Kidney (tissue), 22 donors: ENCODE measurements around the gene ALX3. TPM values are rescaled to one million over a fixed set of nuclear protein-coding genes. Genes with fewer than 3 reads are reported as not detected.

Experiments
- DNase-seq, 5 donors: peaks; one replicate each; pipeline ENCODE4 v3.0.0-alpha.2; 2013 to 2020
- FAIRE-seq: peaks from 2 replicates; lab custom pipeline; 2012; peaks lifted over from hg19 to GRCh38; lab: Jason Lieb, UNC
- H3K27ac ChIP-seq, 2 donors: one replicate each; pipeline ENCODE4 v1.7.0; 2013; ENCODE audit warnings: low read depth in 2 of 2, low read length in 2 of 2, inconsistent platforms in 1 of 2
- H3K27me3 ChIP-seq: one replicate; pipeline ENCODE4 v1.7.1; 2013; ENCODE audit warnings: low read length, inconsistent platforms; ENCODE audit not compliant: control insufficient read depth, insufficient read depth
- H3K36me3 ChIP-seq, 3 donors: one replicate each; pipeline versions ENCODE4 v1.7.0 to v1.7.1; 2013; ENCODE audit warnings: low read length in 3 of 3, control low read depth in 1 of 3, inconsistent platforms in 1 of 3; ENCODE audit not compliant: insufficient read depth in 3 of 3, control insufficient read depth in 2 of 3
- H3K4me1 ChIP-seq, 3 donors: one replicate each; pipeline versions ENCODE4 v1.7.0 to v1.7.1; 2013; ENCODE audit warnings: low read length in 3 of 3, inconsistent platforms in 1 of 3, low read depth in 1 of 3; ENCODE audit not compliant: control insufficient read depth in 2 of 3, insufficient read depth in 2 of 3
- H3K4me3 ChIP-seq, 3 donors: one replicate each; pipeline versions ENCODE4 v1.7.0 to v1.8.1; 2013; ENCODE audit warnings: low read length in 3 of 3, control low read depth in 1 of 3, inconsistent platforms in 1 of 3
- H3K9ac ChIP-seq, 3 donors: one replicate each; pipeline versions ENCODE4 v1.7.0 to v1.7.1; 2013; ENCODE audit warnings: low read length in 3 of 3, control low read depth in 1 of 3, inconsistent platforms in 1 of 3
- H3K9me3 ChIP-seq, 3 donors: one replicate each; pipeline versions ENCODE4 v1.7.0 to v1.7.1; 2013; ENCODE audit warnings: low read length in 3 of 3, control low read depth in 1 of 3, inconsistent platforms in 1 of 3; ENCODE audit not compliant: control insufficient read depth in 2 of 3, insufficient read depth in 1 of 3
- intact Hi-C: fragments of 100-400 bp; cut with DNase I; formaldehyde crosslinking; loops from one replicate; pipeline ENCODE4 v1.11.1; 2022
- long read RNA-seq, 10 donors: library from polyadenylated mRNA in 1 of 10; unstranded in 1 of 10; transcript quantifications; one replicate each; pipeline ENCODE4 v2.0.0 and lab custom pipeline, GENCODE V29; 2021 to 2026
- polyA plus RNA-seq: library from polyadenylated mRNA; stranded (reverse); fragments of 350-450 nt; fragmentation: Illumina TruSeq; extraction: RNeasy Lipid Tissue Mini Kit (QIAGEN cat#74804); gene quantifications from one replicate; pipeline ENCODE4 v1.2.3, GENCODE V29; 2014; ENCODE audit warnings: low read depth, low replicate concordance; ENCODE audit not compliant: insufficient read depth
- total RNA-seq: library from RNA; stranded (reverse); fragmentation: NEBNext Ultra II Directional; extraction: Animal tissue kit (Norgen Biotek cat#: 25700); gene quantifications from one replicate; pipeline ENCODE4 v1.2.1, GENCODE V29; 2021
- TF ChIP-seq, protein P1 (sequence below): IDR thresholded peaks from 3 replicates; pipeline ENCODE4 v1.5.1; 2012; ENCODE audit warnings: mild to moderate bottlenecking, moderate library complexity, borderline replicate concordance; ENCODE audit not compliant: insufficient read depth; ENCODE audit errors: extremely low read depth
- donor health status: control.
- donor health status: control.
- donor health status: control.
- donor health status: control.
- donor health status: control.
- donor health status: DM: yes; HTN: yes; CAD: no.
- donor health status: Normal renal cell carcinoma (clear cell type).

The ALX3 gene
- total RNA-seq (not detected), polyA plus RNA-seq (not detected)
- long read RNA-seq, donor 1, result 0 reads
- long read RNA-seq, donor 2, result 0 reads
- long read RNA-seq, donor 3, result 0 reads
- long read RNA-seq, donor 4, result 0 reads
- long read RNA-seq, donor 5, result 0 reads
- long read RNA-seq, donor 6, result 0 reads
- long read RNA-seq, donor 7, partial matches to known transcripts, result 0 of 1 reads
- long read RNA-seq, donor 7, other reads (novel, unspliced or antisense), result 1 of 1 reads
- long read RNA-seq, donor 8, result 0 reads
- long read RNA-seq, donor 9, result 0 reads
- long read RNA-seq, donor 10, result 0 reads

DNA sequence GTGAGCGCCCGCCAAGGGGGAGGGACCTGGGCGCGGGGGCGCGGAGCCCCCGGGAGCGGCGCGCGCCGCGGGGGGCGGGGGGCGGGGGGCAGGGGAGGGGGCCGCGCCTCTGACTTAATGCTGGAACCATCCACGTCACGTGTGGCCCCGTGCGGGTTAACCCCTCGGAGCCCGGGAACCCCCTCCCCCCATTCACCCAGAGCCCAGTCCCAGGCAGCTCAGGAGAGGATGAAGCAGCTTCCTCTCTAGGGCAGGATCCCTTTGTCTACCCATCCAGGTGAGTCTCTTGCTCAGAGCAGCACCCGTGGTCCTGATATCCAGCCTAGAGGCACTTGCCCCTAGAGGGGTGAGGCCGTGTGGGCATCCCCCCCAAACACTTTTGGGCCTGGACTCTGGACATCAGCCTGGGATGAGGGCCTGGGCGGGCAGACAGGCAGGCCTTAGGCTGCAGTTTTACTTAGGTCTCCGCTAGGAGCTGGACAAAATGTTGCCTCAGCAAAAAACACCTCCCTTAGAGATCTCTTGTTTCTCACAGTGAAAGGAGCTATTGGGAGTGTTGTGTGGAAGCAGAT, at the start of gene ALX3:
TSS of gene ALX3 (minus strand) at position 2 of the 572 bp plus-strand sequence. CDS start 60 bp downstream, outside the sequence.
- no peak within 1 kb of the TSS for H3K9ac ChIP-seq
- no peak within 1 kb of the TSS for H3K4me3 ChIP-seq
- peaks cover 53% of the 10 kb centered on the region for H3K27me3 ChIP-seq
- FAIRE-seq (no peak), DNase-seq (peak in 1 of 5 donors; percentile 63)
- no peaks in the 10 kb centered on the region for H3K36me3 ChIP-seq
- H3K4me1 ChIP-seq, result peaks cover 0 to 5% (median 0%) of the 10 kb centered on the region in 3 donors
- H3K27ac ChIP-seq, result no peak within 1 kb of the TSS
- TF ChIP-seq, protein P1, sequence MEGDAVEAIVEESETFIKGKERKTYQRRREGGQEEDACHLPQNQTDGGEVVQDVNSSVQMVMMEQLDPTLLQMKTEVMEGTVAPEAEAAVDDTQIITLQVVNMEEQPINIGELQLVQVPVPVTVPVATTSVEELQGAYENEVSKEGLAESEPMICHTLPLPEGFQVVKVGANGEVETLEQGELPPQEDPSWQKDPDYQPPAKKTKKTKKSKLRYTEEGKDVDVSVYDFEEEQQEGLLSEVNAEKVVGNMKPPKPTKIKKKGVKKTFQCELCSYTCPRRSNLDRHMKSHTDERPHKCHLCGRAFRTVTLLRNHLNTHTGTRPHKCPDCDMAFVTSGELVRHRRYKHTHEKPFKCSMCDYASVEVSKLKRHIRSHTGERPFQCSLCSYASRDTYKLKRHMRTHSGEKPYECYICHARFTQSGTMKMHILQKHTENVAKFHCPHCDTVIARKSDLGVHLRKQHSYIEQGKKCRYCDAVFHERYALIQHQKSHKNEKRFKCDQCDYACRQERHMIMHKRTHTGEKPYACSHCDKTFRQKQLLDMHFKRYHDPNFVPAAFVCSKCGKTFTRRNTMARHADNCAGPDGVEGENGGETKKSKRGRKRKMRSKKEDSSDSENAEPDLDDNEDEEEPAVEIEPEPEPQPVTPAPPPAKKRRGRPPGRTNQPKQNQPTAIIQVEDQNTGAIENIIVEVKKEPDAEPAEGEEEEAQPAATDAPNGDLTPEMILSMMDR, result no peak
- no peaks in the 10 kb centered on the region for H3K9me3 ChIP-seq
- intact Hi-C loops, result no loop called here

DNA sequence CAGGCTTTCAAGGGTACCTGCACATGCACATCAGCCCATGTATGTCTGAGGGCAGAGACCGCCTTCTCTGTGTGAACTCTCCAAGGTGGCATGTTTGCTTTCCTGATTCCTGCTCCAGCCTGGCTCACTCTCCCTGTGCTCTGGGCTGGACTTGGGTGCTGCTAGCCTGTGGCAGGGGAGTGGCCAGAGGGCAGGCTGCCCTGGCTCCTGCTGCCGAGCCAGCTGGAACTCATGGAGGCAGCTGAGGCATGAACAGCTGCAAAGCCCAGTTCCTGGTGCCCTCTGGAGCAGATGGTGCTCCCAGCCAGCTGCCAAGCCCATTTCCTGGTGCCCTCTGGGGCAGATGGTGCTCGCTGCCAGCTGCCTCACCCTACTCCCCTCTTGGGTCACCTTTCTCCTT, 49.4 kb upstream of the ALX3 start:
- no peaks in the 10 kb centered on the region for H3K27me3 ChIP-seq
- DNase-seq (no peak), FAIRE-seq (no peak)
- intact Hi-C loops, result no loop called here
- H3K9me3 ChIP-seq, result no peaks in the 10 kb centered on the region
- H3K4me1 ChIP-seq, result no peaks in the 10 kb centered on the region
- TF ChIP-seq, protein P1, result no peak
- no peaks in the 10 kb centered on the region for H3K36me3 ChIP-seq
- no peak overlapping the region for H3K27ac ChIP-seq
- no peak overlapping the region for H3K9ac ChIP-seq
- no peak overlapping the region for H3K4me3 ChIP-seq

DNA sequence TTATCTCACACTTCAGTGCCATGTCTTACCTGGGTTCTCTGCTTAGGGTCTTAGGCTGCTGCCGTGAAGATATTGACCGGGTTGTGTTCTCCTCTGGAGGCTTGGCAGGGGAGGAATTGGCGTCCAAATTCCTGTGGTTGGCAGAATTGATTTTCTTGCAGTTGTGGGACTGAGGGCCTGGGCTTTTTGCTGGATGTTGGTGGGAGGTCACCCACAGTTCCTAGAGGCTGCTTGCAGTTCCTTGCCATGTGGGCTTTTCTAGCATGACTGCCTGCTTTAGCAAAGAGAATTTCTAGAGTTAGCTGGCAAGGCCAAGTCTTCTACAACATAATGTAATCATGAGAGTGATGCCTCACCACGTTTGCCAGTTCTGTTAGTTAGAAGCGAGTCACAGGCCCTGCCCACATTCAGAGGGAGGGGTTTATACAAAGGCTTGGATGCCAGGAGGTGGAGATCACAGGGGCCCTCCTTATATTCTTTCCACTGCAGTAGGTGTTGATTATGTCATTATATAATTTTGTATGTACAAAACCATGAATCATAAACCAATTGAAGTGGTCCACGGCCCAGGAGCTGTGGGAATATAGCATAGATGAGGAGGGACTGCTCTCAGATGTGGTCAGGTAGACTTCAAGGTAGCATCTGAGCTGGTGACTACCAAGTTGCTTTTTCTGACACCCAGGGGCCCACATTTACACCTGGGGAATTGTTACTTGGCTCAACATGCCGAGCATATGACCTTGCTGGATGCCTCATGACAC, 48.3 kb upstream of the ALX3 start:
- FAIRE-seq, result no peak

More for the DNA sequence above, 48.3 kb upstream of the ALX3 start:
- no peak overlapping the region for H3K4me3 ChIP-seq
- TF ChIP-seq, protein P1, result no peak
- H3K4me1 ChIP-seq, result no peaks in the 10 kb centered on the region
- intact Hi-C loops, result no loop called here
- no peaks in the 10 kb centered on the region for H3K27me3 ChIP-seq
- H3K9ac ChIP-seq, result no peak overlapping the region
- H3K27ac ChIP-seq, result no peak overlapping the region
- H3K36me3 ChIP-seq, result no peaks in the 10 kb centered on the region
- no peak for DNase-seq
- H3K9me3 ChIP-seq, result no peaks in the 10 kb centered on the region
